H54 (cell line): ENCODE data around the gene XCL1.
"Not testable (repeated sequence)": the region's sequence is repeated elsewhere in the genome, so short reads cannot be mapped to it uniquely, and the experiment has no call there.

ENCODE experiments used
- DNase-seq: peaks from one replicate; pipeline ENCODE4 v3.0.0; 2011; ENCODE audit warnings: low spot score, mixed read lengths; ENCODE audit not compliant: insufficient read length
- FAIRE-seq: peaks from 3 replicates; lab custom pipeline; 2011; peaks lifted over from hg19 to GRCh38; lab: Jason Lieb, UNC
- POLR2A ChIP-seq: IDR thresholded peaks from 2 replicates; pipeline ENCODE4 v1.6.1; 2011; ENCODE audit warnings: low read depth, mild to moderate bottlenecking, low read length

Gene XCL1, protein sequence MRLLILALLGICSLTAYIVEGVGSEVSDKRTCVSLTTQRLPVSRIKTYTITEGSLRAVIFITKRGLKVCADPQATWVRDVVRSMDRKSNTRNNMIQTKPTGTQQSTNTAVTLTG

DNA sequence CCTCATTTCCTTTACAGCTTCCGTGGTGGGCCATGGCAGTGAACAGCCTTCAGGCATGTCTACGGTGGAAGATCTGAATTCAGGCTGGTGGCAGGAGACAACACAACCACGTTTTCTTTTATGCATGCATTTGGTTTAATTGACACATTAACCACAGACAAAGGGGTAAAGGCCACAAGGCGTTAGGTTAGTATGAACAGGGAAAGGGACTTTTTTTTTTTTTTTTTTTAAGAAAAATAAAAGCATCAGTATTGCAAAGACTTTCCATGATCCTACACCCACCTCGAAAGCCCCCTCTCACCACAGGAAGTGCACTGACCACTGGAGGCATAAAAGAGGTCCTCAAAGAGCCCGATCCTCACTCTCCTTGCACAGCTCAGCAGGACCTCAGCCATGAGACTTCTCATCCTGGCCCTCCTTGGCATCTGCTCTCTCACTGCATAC lies at the start of gene XCL1:
Gene XCL1, plus strand, starts transcription at position 361 of the 444 bp plus-strand sequence. Its CDS starts 33 bp downstream, at position 394.
- FAIRE-seq, DNase-seq: not testable (repeated sequence)

DNA sequence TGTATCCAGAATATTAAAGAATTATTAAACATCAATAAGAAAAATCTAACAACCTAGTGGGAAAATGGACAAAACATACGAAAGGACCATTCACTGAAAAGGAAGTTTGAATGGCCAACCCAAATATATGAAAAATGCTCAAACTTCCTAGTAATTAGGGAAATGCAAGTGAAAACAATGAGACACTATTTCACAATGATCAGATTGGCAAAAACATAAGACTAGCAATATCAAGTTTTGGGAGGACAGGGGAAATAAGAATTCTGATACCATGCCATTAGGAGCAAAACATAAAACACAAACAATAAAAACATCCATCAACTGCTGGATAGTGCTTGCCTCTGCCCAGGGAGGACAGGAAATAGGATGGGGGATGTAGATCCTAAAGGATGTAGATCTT lies 46.9 kb upstream of the XCL1 start:
- FAIRE-seq (no peak), DNase-seq (no peak)
- TF ChIP-seq POLR2A, result no peak

- no peak for FAIRE-seq
- no peak for DNase-seq
- TF ChIP-seq POLR2A, result no peak
Measured at GRCh38 chr1:168531615-168532345, 44.6 kb upstream of the XCL1 start.

DNA sequence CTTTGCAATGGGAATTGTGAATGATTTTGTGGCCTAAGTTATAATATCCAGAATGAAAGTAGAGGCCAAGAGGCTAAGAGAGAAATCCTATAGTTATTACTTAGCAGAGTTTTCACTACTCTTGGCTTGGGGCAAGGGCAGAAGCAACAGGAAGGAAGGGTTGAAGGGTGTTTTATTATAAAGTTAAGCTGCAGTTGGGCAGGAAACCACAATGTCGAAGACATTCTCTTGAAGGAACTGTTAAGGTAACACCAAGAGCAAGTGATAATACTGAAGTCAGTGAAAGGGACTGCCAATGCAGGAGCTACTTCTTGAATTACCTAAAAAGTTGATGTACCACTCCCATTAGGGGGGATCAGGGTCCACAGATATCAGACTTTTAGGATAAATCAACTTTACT lies 40.9 kb upstream of the XCL1 start:
- FAIRE-seq (no peak), DNase-seq (no peak)
- no peak for TF ChIP-seq POLR2A

- not testable (repeated sequence) for DNase-seq, FAIRE-seq
Measured at GRCh38 chr1:168540798-168541197, 35.6 kb upstream of the XCL1 start.

GRCh38 chr1:168542978-168543377 lies 33.4 kb upstream of the XCL1 start:
- FAIRE-seq, DNase-seq: not testable (repeated sequence)

DNA sequence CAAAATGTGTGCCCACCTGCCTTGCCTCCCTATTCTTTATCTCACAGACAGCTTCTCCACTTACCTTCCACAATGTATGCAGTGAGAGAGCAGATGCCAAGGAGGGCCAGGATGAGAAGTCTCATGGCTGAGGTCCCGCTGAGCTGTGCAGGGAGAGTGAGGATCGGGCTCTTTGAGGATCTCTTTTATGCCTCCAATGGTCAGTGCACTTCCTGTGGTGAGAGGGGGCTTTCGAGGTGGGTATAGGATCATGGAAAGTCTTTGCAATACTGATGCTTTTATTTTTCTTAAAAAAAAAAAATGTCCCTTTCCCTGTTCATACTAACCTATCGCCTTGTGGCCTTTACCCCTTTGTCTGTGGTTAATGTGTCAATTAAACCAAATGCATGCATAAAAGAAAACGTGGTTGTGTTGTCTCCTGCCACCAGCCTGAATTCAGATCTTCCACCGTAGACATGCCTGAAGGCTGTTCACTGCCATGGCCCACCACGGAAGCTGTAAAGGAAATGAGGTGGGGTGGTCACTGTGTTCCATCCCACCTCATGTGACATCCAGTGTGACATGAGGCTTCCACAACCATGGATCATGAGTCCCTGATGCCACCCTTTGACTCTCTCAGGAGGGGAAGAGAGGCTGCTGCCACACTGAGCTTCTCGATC lies 32.4 kb upstream of the XCL1 start, which contains the start of gene XCL2:
Gene XCL2, minus strand, starts transcription at position 158 of the 659 bp plus-strand sequence. Its CDS starts 33 bp downstream, at position 125.
- not testable (repeated sequence) for FAIRE-seq, DNase-seq

GRCh38 chr1:168545678-168546552 lies 30.5 kb upstream of the XCL1 start:
- DNase-seq, FAIRE-seq: not testable (repeated sequence)

GRCh38 chr1:168546553-168546895 lies 29.9 kb upstream of the XCL1 start:
- not testable (repeated sequence) for FAIRE-seq

GRCh38 chr1:168550971-168551370 lies 25.4 kb upstream of the XCL1 start:
- no peak for FAIRE-seq
- TF ChIP-seq POLR2A, result no peak
- DNase-seq, result no peak

More at GRCh38 chr1:168546553-168546895, 29.9 kb upstream of the XCL1 start:
- not testable (repeated sequence) for DNase-seq

GRCh38 chr1:168551688-168552087 lies 24.7 kb upstream of the XCL1 start:
- no peak for TF ChIP-seq POLR2A
- no peak for DNase-seq
- no peak for FAIRE-seq

DNA sequence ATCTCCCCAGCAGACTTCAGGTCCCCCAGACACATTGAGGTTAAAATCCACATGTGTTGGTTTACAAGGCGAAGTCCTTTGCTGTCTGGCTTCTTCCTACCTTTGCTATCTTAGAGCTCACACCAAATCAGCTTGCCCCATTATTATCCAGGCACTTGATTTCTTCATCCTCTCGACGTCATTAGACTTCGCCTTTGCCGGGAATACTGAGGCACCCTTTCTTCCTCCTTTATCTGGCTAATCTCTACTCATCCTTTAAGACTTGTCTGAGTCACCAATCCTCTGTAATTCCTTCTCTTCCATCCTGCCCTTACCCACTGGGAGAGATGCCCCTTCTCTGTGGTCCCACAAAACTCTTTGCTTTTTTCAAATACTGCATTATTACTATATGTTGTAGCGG lies 23.4 kb upstream of the XCL1 start:
- TF ChIP-seq POLR2A, result no peak
- FAIRE-seq (no peak), DNase-seq (no peak)

DNA sequence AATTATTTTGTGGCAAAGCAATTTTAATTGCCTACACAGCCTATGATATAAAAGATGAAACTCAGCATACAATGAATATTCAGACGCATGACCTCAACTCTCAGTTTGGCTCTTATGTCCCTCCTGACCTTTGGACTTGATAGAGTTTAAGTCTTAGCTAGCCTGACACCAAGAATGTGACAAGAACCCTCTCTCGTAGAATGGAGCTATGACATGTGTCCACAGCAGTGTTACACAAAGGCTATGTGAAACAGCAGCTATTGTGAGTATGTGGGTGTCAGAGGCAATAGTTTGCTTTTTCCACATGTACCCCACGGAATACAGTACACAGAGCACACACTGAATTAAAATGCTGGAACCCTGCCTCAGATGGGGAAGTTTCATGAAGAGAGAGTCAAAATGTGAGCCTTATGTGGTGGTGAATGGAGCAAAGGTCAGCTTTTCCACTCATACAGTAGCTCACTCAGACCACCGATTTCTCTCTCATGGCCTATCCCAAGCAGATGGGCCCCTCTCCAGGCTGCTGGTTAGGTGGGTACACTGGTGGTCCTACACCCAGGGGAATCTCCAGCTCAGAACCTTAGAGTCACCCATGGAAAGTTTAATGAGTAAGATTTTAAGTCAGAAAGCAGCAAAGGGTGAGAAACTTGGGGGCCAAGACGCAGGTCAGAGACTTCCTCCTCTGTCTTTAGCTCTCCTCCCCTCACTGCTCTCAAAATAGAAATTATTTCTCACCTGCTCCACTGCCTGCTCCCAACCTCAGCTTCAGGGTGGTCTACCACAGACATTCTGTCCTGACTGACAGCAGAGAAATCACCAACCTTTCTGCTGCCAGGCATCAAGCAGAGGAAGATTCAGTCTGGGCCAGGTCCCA lies 22.5 kb upstream of the XCL1 start:
- DNase-seq (no peak), FAIRE-seq (no peak)
- TF ChIP-seq POLR2A, result no peak
